Measurements from ENCODE around the gene PRPH. TPM values are rescaled to one million over a fixed set of nuclear protein-coding genes. Genes with fewer than 3 reads are reported as not detected.
A peak's percentile ranks its signal among the peaks of the same experiment; 100 is the strongest.

Gene PRPH
- total and polyA plus RNA-seq, 9 of the 15 experiments (the other 6 are each of a cell fraction or from before 2014, with no cell fraction given) = 0.27 to 1.9 (median 1.3) TPM; not detected in 1

DNA sequence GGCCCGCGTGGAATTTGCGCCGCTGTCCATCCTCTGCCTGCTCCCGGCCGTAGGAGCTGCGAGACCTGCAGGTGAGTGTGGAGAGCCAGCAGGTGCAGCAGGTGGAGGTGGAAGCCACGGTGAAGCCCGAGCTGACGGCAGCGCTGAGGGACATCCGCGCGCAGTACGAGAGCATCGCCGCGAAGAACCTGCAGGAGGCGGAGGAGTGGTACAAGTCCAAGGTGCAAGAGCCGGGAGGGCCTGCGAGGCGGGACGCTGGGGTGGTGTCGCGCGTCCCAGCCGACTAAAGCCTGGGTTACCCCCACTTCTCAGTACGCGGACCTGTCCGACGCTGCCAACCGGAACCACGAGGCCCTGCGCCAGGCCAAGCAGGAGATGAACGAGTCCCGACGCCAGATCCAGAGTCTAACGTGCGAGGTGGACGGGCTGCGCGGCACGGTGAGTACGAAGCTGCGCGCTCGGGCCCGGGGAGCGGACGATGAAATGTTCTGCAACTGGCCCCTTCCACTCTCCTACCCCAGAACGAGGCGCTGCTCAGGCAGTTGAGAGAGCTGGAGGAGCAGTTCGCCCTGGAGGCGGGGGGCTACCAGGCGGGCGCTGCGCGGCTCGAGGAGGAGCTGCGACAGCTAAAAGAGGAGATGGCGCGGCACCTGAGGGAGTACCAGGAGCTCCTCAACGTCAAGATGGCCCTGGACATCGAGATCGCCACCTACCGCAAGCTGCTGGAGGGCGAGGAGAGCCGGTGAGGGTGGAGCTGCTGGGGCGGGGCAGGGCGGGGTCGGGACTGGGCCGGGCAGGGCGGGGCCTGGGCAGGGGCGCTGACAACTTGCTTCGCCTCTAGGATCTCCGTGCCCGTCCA is 2.1 kb downstream of the PRPH start (continued):
- TF ChIP-seq, protein P1, sequence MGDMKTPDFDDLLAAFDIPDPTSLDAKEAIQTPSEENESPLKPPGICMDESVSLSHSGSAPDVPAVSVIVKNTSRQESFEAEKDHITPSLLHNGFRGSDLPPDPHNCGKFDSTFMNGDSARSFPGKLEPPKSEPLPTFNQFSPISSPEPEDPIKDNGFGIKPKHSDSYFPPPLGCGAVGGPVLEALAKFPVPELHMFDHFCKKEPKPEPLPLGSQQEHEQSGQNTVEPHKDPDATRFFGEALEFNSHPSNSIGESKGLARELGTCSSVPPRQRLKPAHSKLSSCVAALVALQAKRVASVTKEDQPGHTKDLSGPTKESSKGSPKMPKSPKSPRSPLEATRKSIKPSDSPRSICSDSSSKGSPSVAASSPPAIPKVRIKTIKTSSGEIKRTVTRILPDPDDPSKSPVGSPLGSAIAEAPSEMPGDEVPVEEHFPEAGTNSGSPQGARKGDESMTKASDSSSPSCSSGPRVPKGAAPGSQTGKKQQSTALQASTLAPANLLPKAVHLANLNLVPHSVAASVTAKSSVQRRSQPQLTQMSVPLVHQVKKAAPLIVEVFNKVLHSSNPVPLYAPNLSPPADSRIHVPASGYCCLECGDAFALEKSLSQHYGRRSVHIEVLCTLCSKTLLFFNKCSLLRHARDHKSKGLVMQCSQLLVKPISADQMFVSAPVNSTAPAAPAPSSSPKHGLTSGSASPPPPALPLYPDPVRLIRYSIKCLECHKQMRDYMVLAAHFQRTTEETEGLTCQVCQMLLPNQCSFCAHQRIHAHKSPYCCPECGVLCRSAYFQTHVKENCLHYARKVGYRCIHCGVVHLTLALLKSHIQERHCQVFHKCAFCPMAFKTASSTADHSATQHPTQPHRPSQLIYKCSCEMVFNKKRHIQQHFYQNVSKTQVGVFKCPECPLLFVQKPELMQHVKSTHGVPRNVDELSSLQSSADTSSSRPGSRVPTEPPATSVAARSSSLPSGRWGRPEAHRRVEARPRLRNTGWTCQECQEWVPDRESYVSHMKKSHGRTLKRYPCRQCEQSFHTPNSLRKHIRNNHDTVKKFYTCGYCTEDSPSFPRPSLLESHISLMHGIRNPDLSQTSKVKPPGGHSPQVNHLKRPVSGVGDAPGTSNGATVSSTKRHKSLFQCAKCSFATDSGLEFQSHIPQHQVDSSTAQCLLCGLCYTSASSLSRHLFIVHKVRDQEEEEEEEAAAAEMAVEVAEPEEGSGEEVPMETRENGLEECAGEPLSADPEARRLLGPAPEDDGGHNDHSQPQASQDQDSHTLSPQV (IDR thresholded peaks at IDR 0.05) = no peak
- TF ChIP-seq NR1H2 (CRISPR knock-in tag; IDR thresholded peaks at IDR 0.05) (0 out of 2 replicates have a peak, but pooled peaks have one; percentile 79), PHF8 (IDR thresholded peaks at IDR 0.05; ENCODE audit: borderline replicate concordance, low read length) (peak; percentile 40; the same call in 1 of the 2 replicates), POLR2G (IDR thresholded peaks at IDR 0.05; ENCODE audit: low read depth, low read length) (peak; percentile 80), L3MBTL2 (IDR thresholded peaks at IDR 0.05) (peak; percentile 89), SUPT5H (IDR thresholded peaks at IDR 0.05) (no peak), SP2 (IDR thresholded peaks at IDR 0.05; ENCODE audit: extremely low read depth, low read depth, low read length, poor library complexity, severe bottlenecking) (no peak), ZNF830 (CRISPR knock-in tag; IDR thresholded peaks at IDR 0.05) (no peak), BCL6 (CRISPR knock-in tag; IDR thresholded peaks at IDR 0.05) (no peak), JUN (IDR thresholded peaks at IDR 0.05; ENCODE audit: borderline replicate concordance, low read depth, low read length) (0 out of 2 replicates have a peak, but pooled peaks have one; percentile 5), JUN (CRISPR knock-in tag; IDR thresholded peaks at IDR 0.05; ENCODE audit: borderline replicate concordance) (0 out of 2 replicates have a peak, but pooled peaks have one; percentile 33), ZNF12 (CRISPR knock-in tag; IDR thresholded peaks at IDR 0.05) (0 out of 2 replicates have a peak, but pooled peaks have one; percentile 72), ZNF707 (CRISPR knock-in tag; conservative IDR thresholded peaks at IDR 0.05) (no peak)
- TF ChIP-seq, protein P2, sequence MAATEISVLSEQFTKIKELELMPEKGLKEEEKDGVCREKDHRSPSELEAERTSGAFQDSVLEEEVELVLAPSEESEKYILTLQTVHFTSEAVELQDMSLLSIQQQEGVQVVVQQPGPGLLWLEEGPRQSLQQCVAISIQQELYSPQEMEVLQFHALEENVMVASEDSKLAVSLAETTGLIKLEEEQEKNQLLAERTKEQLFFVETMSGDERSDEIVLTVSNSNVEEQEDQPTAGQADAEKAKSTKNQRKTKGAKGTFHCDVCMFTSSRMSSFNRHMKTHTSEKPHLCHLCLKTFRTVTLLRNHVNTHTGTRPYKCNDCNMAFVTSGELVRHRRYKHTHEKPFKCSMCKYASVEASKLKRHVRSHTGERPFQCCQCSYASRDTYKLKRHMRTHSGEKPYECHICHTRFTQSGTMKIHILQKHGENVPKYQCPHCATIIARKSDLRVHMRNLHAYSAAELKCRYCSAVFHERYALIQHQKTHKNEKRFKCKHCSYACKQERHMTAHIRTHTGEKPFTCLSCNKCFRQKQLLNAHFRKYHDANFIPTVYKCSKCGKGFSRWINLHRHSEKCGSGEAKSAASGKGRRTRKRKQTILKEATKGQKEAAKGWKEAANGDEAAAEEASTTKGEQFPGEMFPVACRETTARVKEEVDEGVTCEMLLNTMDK (IDR thresholded peaks at IDR 0.05; ENCODE audit: borderline replicate concordance, insufficient read depth, low read depth, low read length, poor library complexity, severe bottlenecking) = peak; percentile 25
- TF ChIP-seq, protein P3, sequence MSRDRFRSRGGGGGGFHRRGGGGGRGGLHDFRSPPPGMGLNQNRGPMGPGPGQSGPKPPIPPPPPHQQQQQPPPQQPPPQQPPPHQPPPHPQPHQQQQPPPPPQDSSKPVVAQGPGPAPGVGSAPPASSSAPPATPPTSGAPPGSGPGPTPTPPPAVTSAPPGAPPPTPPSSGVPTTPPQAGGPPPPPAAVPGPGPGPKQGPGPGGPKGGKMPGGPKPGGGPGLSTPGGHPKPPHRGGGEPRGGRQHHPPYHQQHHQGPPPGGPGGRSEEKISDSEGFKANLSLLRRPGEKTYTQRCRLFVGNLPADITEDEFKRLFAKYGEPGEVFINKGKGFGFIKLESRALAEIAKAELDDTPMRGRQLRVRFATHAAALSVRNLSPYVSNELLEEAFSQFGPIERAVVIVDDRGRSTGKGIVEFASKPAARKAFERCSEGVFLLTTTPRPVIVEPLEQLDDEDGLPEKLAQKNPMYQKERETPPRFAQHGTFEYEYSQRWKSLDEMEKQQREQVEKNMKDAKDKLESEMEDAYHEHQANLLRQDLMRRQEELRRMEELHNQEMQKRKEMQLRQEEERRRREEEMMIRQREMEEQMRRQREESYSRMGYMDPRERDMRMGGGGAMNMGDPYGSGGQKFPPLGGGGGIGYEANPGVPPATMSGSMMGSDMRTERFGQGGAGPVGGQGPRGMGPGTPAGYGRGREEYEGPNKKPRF (IDR thresholded peaks at IDR 0.05; ENCODE audit: low read depth, low read length) = no peak
- TF ChIP-seq, protein P4, sequence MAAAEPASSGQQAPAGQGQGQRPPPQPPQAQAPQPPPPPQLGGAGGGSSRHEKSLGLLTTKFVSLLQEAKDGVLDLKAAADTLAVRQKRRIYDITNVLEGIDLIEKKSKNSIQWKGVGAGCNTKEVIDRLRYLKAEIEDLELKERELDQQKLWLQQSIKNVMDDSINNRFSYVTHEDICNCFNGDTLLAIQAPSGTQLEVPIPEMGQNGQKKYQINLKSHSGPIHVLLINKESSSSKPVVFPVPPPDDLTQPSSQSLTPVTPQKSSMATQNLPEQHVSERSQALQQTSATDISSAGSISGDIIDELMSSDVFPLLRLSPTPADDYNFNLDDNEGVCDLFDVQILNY (CRISPR knock-in tag; IDR thresholded peaks at IDR 0.05) = no peak

All from K562 (cell line).